ENCODE measurements around the gene VTI1A. TPM values are rescaled to one million over a fixed set of nuclear protein-coding genes. Genes with fewer than 3 reads are reported as not detected.

VTI1A gene
- total RNA-seq, 4 donors from 2014 or later, result 21.5 to 50.6 (median 37.5) TPM

DNA sequence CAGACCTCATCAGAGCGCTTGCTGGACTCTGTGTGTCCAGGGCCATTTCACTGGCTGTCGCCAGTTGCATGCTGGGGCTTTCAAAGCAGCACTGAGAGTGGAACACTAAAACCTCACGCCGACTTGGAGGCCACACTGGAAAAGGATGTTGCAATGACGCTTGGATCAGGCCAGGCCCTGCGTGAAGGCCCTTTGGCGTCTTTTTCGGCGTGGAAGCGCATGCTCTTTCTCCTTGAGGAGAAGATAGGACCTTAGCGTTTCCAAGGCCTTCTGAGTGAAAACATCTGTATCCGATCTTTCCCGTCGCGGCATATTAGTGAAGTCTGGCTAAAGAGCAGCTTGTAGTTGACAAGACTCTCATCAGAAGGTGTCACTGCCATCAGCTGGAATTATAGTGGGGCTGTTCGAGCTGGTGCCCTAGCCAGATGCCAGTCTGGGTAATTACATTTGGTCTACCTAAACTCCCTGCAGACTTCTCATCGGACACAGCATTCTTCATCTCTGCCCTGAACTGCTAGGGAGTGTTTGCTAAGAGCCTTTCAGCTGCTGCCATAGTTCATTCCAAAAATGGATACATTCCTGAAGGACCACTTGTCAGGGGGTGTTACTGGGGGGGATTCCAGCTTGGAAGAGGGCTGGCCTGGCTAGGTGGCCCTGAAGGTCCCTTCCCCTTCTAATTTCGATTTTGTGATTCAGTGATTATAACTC is 335.3 kb downstream of the VTI1A start:
- Histone ChIP-seq H3K4me3 (no peak overlapping the region), H3K27me3 (no peaks in the 10 kb centered on the region), H3K4me1 (no peaks in the 10 kb centered on the region), H3K27ac (peak overlapping the region in 1 of 2 donors; percentile 47), H3K36me3 (no peaks in the 10 kb centered on the region), H3K9me3 (no peaks in the 10 kb centered on the region)
- TF ChIP-seq, protein P1, sequence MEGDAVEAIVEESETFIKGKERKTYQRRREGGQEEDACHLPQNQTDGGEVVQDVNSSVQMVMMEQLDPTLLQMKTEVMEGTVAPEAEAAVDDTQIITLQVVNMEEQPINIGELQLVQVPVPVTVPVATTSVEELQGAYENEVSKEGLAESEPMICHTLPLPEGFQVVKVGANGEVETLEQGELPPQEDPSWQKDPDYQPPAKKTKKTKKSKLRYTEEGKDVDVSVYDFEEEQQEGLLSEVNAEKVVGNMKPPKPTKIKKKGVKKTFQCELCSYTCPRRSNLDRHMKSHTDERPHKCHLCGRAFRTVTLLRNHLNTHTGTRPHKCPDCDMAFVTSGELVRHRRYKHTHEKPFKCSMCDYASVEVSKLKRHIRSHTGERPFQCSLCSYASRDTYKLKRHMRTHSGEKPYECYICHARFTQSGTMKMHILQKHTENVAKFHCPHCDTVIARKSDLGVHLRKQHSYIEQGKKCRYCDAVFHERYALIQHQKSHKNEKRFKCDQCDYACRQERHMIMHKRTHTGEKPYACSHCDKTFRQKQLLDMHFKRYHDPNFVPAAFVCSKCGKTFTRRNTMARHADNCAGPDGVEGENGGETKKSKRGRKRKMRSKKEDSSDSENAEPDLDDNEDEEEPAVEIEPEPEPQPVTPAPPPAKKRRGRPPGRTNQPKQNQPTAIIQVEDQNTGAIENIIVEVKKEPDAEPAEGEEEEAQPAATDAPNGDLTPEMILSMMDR (IDR thresholded peaks at IDR 0.05), result no peak
- no peak for TF ChIP-seq POLR2A (IDR thresholded peaks at IDR 0.05)
- intact Hi-C loops (cut with DNase I; ENCODE audit: low total_unique reads), result no loop called here
- DNase-seq, result peak; percentile 54 to 82

DNA sequence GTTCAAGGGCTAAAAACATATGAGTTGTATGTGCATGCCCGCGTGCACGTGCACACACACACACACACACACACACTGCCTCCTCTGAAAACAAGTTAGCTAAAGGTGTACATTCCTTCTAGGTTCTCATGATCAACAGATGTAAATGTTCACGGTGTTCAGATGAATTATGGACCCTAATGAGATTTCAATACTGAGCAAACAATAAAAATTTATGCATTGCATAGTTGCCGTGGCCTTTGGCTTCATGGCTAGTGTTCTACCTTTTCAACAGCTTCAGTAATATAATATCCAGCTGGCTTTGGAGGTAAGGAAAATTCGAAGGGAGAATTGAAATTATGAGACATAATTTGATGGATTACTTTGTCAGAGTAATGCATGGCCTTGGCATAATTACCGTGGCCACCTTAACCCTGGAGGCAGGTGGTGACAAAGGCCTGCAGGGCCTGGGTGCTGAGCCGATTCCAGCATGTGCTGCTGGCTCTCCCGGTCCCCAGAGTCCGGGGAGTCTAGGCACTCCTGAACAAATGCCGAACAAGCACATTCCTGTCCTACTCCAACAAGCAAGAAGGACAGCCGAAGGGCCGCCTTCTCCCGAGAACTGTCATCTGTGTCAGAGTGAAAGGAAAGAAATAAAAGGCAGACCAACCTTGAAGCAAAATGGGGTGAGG is 336.5 kb downstream of the VTI1A start:
- no peak overlapping the region for H3K4me3 ChIP-seq
- TF ChIP-seq, protein P1 (IDR thresholded peaks at IDR 0.05), result no peak
- TF ChIP-seq POLR2A (IDR thresholded peaks at IDR 0.05), result no peak
- H3K4me1 ChIP-seq, result no peaks in the 10 kb centered on the region
- no peak for DNase-seq
- no peaks in the 10 kb centered on the region for H3K36me3 ChIP-seq
- H3K27ac ChIP-seq, result peak overlapping the region in 1 of 2 donors; percentile 21
- no peaks in the 10 kb centered on the region for H3K9me3 ChIP-seq
- no peaks in the 10 kb centered on the region for H3K27me3 ChIP-seq
- intact Hi-C loops (cut with DNase I; ENCODE audit: low total_unique reads), result no loop called here

DNA sequence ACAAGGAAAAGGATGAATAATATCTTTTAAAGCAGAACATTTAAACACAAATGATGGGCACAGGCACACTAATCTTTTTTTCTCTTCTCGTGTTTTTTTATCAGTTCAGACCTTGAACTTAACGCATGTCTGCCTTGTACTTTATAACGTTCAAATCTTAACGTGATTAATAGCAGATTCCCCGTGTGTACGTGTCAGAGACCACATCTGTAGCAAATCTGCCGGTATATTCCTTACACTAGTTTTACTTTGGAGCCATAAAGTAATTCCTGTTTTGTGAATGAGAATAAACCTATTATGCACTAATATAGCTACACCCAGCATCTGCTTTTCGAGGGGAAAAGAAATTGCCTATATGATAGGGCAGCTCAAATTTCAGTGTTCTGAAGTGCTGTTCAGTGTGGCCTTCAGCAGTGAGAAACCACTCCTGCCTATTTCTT is 337.0 kb downstream of the VTI1A start:
- Histone ChIP-seq H3K27ac (peak overlapping the region in 1 of 2 donors; percentile 21), H3K4me3 (no peak overlapping the region), H3K36me3 (no peaks in the 10 kb centered on the region), H3K27me3 (no peaks in the 10 kb centered on the region), H3K4me1 (no peaks in the 10 kb centered on the region), H3K9me3 (no peaks in the 10 kb centered on the region)
- DNase-seq, result no peak
- intact Hi-C loops (cut with DNase I; ENCODE audit: low total_unique reads), result no loop called here
- TF ChIP-seq, protein P1 (IDR thresholded peaks at IDR 0.05), result no peak
- TF ChIP-seq POLR2A (IDR thresholded peaks at IDR 0.05), result no peak

DNA sequence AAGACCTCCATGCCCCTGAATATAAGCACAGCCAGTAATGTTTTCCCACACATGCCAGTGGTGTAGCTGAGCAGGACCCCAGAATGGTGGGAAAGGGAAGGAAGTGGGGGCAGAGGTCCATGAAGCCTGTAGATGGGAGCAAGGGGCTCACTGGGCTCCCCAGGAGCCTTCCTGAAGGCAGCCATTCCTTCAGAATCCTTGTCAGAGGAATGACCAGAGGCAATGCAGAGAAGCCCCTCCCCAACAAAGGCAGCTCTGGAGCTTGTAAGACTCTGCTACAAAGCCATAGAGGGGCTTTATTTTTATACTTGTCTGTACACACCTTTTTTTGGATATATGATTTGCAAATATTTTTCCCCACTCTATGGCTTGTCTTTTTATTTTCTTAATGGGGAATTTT is 338.1 kb downstream of the VTI1A start:
- Histone ChIP-seq H3K4me3 (no peak overlapping the region), H3K9me3 (no peaks in the 10 kb centered on the region), H3K27me3 (no peaks in the 10 kb centered on the region), H3K27ac (no peak overlapping the region), H3K36me3 (no peaks in the 10 kb centered on the region), H3K4me1 (no peaks in the 10 kb centered on the region)
- TF ChIP-seq POLR2A (IDR thresholded peaks at IDR 0.05), result no peak
- TF ChIP-seq, protein P1 (IDR thresholded peaks at IDR 0.05), result no peak
- intact Hi-C loops (cut with DNase I; ENCODE audit: low total_unique reads), result no loop called here
- DNase-seq, result no peak

DNA sequence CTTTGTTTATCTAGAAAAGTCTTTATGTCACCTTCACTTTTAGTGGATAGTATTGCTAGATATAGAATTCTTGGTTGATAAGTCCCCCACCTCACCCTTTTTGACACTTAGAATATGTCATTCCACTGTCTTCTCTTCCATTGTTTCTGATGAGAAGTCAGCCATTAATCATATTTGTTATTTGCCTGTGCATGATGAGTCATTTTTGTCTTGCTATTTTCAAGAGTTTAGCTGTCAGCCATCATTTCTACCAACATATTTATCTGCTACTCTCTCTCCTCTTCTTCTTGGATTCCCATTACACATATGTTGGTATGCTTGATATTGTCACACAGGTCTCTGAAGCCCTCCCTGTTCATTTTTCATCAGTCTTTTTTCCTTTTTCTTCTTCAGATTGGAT is 342.2 kb downstream of the VTI1A start:
- no peak for TF ChIP-seq POLR2A (IDR thresholded peaks at IDR 0.05)
- TF ChIP-seq, protein P1 (IDR thresholded peaks at IDR 0.05), result no peak

More for the DNA sequence above, 342.2 kb downstream of the VTI1A start:
- Histone ChIP-seq H3K4me3 (no peak overlapping the region), H3K27me3 (no peaks in the 10 kb centered on the region), H3K36me3 (no peaks in the 10 kb centered on the region), H3K4me1 (no peaks in the 10 kb centered on the region), H3K27ac (no peak overlapping the region), H3K9me3 (no peaks in the 10 kb centered on the region)
- intact Hi-C loops (cut with DNase I; ENCODE audit: low total_unique reads), result no loop called here
- no peak for DNase-seq

Data from uterus (tissue), 4 donors.